HG03558 (cell line): ENCODE measurements around the gene TNFRSF12A.

Experiments used
- ATAC-seq: cut with Tn5 transposase; IDR thresholded peaks from one replicate; pipeline ENCODE4 v1.9.1; 2021; ENCODE audit warnings: moderate number of reproducible peaks; ENCODE audit not compliant: unreplicated experiment; ENCODE audit errors: extremely low read depth

Gene TNFRSF12A

GRCh38 chr16:3009568-3010390, 10.4 kb upstream of the TNFRSF12A start:
- ATAC-seq = no peak

- no peak for ATAC-seq
Observed at GRCh38 chr16:3010510-3010909, 9.7 kb upstream of the TNFRSF12A start.

GRCh38 chr16:3012246-3012645, 7.9 kb upstream of the TNFRSF12A start:
- no peak for ATAC-seq

GRCh38 chr16:3012828-3013420, 7.2 kb upstream of the TNFRSF12A start, which contains the start of gene CLDN9:
Gene CLDN9, plus strand, starts transcription at chr16:3012923. Its CDS starts 440 bp downstream, at chr16:3013363.
- no peak for ATAC-seq

GRCh38 chr16:3013491-3013951, 6.6 kb upstream of the TNFRSF12A start:
- no peak for ATAC-seq

GRCh38 chr16:3013998-3014690, 6.0 kb upstream of the TNFRSF12A start:
- ATAC-seq = no peak

GRCh38 chr16:3014971-3015370, 5.2 kb upstream of the TNFRSF12A start:
- no peak for ATAC-seq

GRCh38 chr16:3015865-3016521, 4.2 kb upstream of the TNFRSF12A start:
- ATAC-seq = no peak

GRCh38 chr16:3017344-3017743, 2.8 kb upstream of the TNFRSF12A start:
- no peak for ATAC-seq

GRCh38 chr16:3017794-3018506, 2.2 kb upstream of the TNFRSF12A start, which contains the start of gene CLDN6:
Gene CLDN6, minus strand, starts transcription at chr16:3018183. Its CDS starts 2,162 bp downstream, at chr16:3016021.
- ATAC-seq = no peak

GRCh38 chr16:3019594-3020246, 448 bp upstream of the TNFRSF12A start:
- ATAC-seq = no peak

GRCh38 chr16:3020604-3021448, 658 bp downstream of the TNFRSF12A start:
- ATAC-seq = no peak

- no peak for ATAC-seq
Observed at GRCh38 chr16:3021449-3022207, 1.5 kb downstream of the TNFRSF12A start.

GRCh38 chr16:3022208-3022683, 2.1 kb downstream of the TNFRSF12A start:
- ATAC-seq = no peak

- ATAC-seq = no peak
Observed at GRCh38 chr16:3022684-3023414, 2.7 kb downstream of the TNFRSF12A start.

GRCh38 chr16:3023415-3023668, 3.2 kb downstream of the TNFRSF12A start:
- no peak for ATAC-seq
